Sigmoid colon (tissue), 4 donors: ENCODE data around the gene DBI.

Experiments used
- POLR2A ChIP-seq, 2 donors: fragments of 450-650 bp; IDR thresholded peaks; one replicate each; pipeline ENCODE4 v1.6.1; 2016; ENCODE audit warnings: antibody characterized with exemption in 2 of 2, mild to moderate bottlenecking in 2 of 2, moderate library complexity in 2 of 2
- POLR2AphosphoS5 ChIP-seq, 4 donors: sonication (generic); formaldehyde crosslinking; IDR thresholded peaks; one replicate each; pipeline ENCODE4 v1.6.1; 2017; ENCODE audit warnings: antibody characterized with exemption in 4 of 4
- TF ChIP-seq, protein P1 (sequence below), 4 experiments: fragments of 450-650 bp in 3 of 4; fragments of 200-600 bp in 1 of 4; IDR thresholded peaks; one replicate each; pipeline ENCODE4 v1.5.1; 2016 to 2019; ENCODE audit warnings: antibody characterized with exemption in 4 of 4, mild to moderate bottlenecking in 3 of 4, moderate library complexity in 2 of 4

DNA sequence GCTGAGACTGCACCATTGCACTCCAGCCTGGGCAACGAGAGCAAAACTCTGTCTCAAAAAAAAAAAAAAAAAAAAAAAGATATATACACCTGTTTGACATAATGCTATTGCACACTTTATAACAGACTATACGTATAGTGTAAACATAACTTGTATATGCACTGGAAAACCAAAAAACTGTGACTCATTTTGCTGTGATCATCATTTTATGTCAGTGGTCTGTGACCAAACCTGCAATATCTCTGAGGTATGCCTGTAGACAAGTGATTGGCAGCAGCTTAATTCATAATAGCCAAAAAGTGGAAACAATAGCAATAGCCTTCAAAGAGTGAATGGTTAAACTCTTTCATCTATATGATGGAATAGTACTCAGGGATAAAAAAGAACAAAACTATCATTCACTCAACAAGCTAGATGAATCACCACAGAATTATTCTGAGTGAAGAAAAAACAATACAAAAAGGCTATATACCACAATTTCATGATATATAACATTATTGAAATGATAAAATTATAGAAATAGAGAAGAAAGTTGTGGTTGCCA is 6.3 kb upstream of the DBI start:
- TF ChIP-seq, protein P1, sequence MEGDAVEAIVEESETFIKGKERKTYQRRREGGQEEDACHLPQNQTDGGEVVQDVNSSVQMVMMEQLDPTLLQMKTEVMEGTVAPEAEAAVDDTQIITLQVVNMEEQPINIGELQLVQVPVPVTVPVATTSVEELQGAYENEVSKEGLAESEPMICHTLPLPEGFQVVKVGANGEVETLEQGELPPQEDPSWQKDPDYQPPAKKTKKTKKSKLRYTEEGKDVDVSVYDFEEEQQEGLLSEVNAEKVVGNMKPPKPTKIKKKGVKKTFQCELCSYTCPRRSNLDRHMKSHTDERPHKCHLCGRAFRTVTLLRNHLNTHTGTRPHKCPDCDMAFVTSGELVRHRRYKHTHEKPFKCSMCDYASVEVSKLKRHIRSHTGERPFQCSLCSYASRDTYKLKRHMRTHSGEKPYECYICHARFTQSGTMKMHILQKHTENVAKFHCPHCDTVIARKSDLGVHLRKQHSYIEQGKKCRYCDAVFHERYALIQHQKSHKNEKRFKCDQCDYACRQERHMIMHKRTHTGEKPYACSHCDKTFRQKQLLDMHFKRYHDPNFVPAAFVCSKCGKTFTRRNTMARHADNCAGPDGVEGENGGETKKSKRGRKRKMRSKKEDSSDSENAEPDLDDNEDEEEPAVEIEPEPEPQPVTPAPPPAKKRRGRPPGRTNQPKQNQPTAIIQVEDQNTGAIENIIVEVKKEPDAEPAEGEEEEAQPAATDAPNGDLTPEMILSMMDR (IDR thresholded peaks at IDR 0.05): no peak
- TF ChIP-seq POLR2A (IDR thresholded peaks at IDR 0.05): no peak
- no peak for TF ChIP-seq POLR2AphosphoS5 (IDR thresholded peaks at IDR 0.05)
